PFSK-1 (cell line): ENCODE measurements around the gene PLA2G4E.

Experiments
- FOXP2 ChIP-seq: optimal IDR thresholded peaks from 2 replicates; pipeline ENCODE3; 2011; ENCODE audit warnings: borderline replicate concordance, control low read depth, inconsistent platforms; ENCODE audit not compliant: insufficient read depth; ENCODE audit errors: extremely low read length, extremely low read depth
- POLR2AphosphoS5 ChIP-seq: IDR thresholded peaks from 2 replicates; pipeline ENCODE4 v1.6.1; 2012; ENCODE audit warnings: low read depth, mild to moderate bottlenecking, control low read depth, low read length, moderate library complexity
- REST ChIP-seq, 2 experiments: IDR thresholded peaks; 2 replicates each; pipeline versions ENCODE4 v1.6.1 to v1.8.0; 2011 to 2012; ENCODE audit warnings: low read depth in 2 of 2, low read length in 2 of 2, control low read depth in 1 of 2, inconsistent platforms in 1 of 2, mild to moderate bottlenecking in 1 of 2, moderate library complexity in 1 of 2; ENCODE audit not compliant: insufficient read depth in 1 of 2
- SIN3A ChIP-seq: IDR thresholded peaks from 2 replicates; pipeline ENCODE4 v1.6.1; 2012; ENCODE audit warnings: mild to moderate bottlenecking, low read length, moderate library complexity, borderline replicate concordance; ENCODE audit not compliant: insufficient read depth
- TAF1 ChIP-seq: IDR thresholded peaks from 2 replicates; pipeline ENCODE4 v1.6.1; 2012; ENCODE audit warnings: low read length, control low read depth, borderline replicate concordance; ENCODE audit not compliant: insufficient read depth

The PLA2G4E gene

DNA sequence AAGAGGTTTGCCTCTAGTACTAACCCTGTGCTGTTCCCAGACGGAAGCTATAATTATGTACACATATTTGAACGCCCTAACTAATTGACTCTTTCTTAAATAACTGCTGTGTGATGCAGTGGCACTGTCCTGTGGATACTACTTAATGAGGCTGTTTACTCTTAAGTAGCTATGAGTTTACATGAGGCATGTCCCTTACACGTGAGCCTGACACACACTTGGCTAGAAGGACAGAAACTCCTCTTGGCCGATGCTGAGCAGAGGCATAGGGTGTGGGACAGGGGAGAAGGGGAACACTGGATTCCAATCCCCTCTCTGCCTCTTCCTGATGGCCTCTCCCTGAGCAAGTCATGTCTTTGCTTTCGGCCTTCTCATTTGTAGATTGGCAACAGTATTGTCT is 70.4 kb downstream of the PLA2G4E start:
- TF ChIP-seq TAF1 (no peak), SIN3A (no peak), FOXP2 (no peak), REST (IDR thresholded peaks at IDR 0.05; ENCODE audit: insufficient read depth in 1 of 2, low read depth in 2 of 2, low read length in 2 of 2) (no peak), POLR2AphosphoS5 (no peak)

DNA sequence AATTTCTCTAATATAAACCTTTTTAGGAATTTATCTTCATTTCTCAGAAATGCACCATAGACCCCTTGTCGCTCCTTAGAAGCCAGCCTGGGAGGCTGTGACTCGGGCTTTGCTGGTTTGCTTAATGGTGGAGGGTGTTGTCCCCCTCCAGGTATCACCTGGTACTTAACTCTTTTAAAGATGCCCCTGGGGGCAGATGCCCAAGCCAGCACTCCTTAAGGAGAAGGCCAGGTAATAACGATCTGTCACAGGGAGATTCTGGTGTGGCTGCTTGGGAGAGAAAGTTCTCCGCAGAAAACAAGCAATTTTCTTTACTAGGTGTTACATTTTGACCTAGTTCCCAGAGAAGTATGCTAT is 70.7 kb downstream of the PLA2G4E start:
- TF ChIP-seq REST (IDR thresholded peaks at IDR 0.05; ENCODE audit: insufficient read depth in 1 of 2, low read depth in 2 of 2, low read length in 2 of 2) = no peak

- TF ChIP-seq POLR2AphosphoS5 = no peak
Observed at GRCh38 chr15:41949401-41950126, 71.3 kb downstream of the PLA2G4E start.

DNA sequence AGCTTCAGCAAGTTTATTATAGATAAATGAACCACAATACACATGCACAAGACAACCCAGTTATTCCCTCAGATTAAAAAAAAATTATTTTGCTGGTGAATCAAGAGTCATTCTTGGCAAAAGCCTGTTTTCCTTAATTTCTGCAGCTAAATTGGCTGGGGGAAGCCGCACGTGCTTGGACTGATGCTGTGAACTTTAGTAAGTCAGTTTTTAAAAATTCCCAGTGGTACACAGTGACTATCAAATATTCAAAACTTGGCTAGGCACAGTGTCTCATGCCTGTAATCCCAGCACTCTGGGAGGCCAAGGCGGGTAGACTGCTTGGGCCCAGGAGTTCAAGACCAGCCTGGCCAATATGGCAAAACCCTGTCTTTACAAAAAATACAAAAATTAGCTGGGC is 72.4 kb downstream of the PLA2G4E start:
- TF ChIP-seq FOXP2 (no peak), POLR2AphosphoS5 (no peak), SIN3A (no peak), REST (IDR thresholded peaks at IDR 0.05; ENCODE audit: insufficient read depth in 1 of 2, low read depth in 2 of 2, low read length in 2 of 2) (no peak), TAF1 (no peak)

DNA sequence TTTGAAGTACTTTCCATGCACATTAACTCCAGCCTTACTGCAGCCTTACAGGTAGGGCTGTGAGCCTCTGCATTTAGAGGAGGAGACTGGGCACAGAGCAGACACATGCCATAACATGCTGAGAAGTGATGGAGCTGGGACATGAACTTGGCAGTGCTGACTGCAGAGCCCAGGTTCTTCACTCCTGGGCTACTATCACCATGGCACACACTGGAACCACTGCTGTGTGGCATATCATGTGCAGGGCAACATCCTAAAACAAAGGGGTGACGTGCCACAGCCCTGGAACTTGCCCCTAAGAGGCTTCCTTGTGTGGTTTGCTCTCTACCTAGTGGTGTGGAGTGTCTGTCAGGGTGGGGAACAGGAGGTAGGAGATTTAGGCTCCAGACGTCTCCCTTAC is 73.9 kb downstream of the PLA2G4E start:
- TF ChIP-seq SIN3A (no peak), POLR2AphosphoS5 (no peak), REST (IDR thresholded peaks at IDR 0.05; ENCODE audit: insufficient read depth in 1 of 2, low read depth in 2 of 2, low read length in 2 of 2) (no peak), FOXP2 (no peak), TAF1 (no peak)
